SW 1271 (cell line): ENCODE data around the gene ERBB2.

Source experiments
- DNase-seq, 2 experiments: peaks; one replicate each; lab custom pipeline; 2025; lab: John Stamatoyannopoulos, UW

ERBB2 gene

GRCh38 chr17:39726617-39727016 lies 26.8 kb downstream of the ERBB2 start:
- DNase-seq: no peak

GRCh38 chr17:39727556-39727955 lies 27.7 kb downstream of the ERBB2 start:
- DNase-seq: no peak

- DNase-seq: no peak
These were observed 29.5 kb downstream of the ERBB2 start for GRCh38 chr17:39729280-39729851.

DNA sequence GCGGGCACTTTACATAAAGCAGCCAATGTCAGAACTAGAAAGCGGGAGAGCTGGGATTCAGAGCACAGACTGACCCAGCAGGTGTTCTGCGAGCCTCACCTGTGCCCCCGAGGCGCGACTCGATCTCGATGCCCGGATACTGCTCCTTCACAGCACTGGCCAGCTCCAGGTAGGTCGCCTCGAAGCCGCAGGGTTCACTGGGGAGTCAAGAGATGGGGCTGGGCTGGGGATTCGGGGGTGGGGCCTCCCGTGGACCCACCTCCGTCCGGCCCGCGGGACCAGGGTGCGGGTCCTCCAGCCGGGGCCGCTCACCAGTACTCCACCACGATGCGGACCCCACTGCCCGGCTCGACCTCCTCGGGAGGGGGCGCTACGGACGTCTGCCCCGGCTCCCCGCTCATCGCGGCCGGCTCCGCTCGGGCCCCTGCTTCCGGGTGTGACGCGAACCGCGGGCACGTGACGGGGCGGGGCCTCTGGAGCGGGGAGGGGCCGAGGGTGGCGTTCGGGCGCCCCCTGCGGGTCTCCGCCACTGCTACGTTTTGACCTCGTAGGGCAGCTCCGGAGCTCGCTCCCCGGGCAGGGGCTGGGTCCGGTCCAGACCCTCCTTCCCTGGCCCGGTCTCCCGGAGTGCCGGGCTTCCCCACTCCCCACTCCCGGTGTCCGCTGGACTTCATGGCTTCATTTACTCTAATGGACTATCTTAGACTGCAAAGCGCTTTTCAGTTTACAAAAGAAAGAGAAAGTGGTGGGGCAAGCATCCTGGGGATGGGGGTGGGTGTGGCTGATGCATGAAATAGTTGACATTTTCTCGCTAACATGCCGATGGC lies 30.4 kb downstream of the ERBB2 start, which contains the start of gene MIEN1:
MIEN1 (minus strand) TSS at position 438 of the 827 bp plus-strand sequence; CDS start at position 401, 37 bp downstream.
- DNase-seq: peak; percentile 69 to 71

DNA sequence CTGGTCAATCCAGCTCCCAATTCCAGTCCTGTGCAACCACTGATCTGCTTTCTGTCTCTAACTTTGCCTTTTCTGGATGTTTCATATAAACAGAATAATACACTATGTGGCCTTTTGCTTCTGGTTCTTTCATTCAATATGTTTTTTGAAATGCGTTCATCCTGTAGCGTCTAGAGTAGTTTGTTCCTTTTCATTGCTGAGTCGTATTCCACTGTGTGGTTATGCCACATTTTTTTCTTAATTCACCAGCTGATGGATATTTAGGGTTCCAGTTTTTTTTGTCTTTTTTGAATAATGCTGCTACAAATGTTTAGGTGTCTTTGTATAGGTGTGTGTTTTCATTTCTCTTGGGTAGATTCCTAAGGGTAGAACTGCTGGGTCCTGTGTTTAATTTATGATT lies 32.7 kb downstream of the ERBB2 start:
- no peak for DNase-seq

- DNase-seq: no peak
These were observed 36.0 kb downstream of the ERBB2 start for GRCh38 chr17:39735882-39736281.

- peak in 1 of 2 experiments; percentile 35 for DNase-seq
These were observed 36.7 kb downstream of the ERBB2 start for GRCh38 chr17:39736319-39737165.

DNA sequence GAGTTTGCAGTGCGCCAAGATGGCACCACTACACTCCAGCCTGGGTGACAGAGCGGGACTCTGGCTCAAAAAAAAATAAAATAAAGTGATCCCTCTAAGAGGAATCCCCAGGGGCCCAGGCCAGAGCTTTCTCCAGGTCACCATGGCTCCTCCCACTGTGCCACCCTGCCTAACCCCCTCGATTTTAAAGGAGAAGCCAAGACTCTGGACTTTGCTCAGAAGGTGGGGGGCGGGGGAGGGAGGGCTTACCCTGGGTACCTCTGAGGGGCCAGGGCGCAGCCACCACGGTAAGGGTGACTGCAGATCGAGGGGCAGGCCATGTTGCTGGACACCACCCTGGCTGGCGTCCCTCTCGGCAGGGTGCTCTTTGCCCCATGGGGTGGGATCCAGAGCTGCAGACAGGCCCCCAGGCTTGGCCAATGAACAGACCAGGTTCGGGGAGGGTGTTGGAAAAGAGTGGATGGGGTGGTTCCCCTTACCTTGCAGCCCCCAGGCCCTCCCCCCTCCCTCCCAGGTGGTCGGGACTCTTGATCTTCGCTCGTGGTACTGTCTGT lies 37.4 kb downstream of the ERBB2 start:
- DNase-seq: no peak

- DNase-seq: no peak
These were observed 38.1 kb downstream of the ERBB2 start, which contains the start of gene GRB7 for GRCh38 chr17:39737760-39738567. Gene GRB7 (plus strand): TSS chr17:39737938. CDS start chr17:39742302, 4,364 bp downstream.

DNA sequence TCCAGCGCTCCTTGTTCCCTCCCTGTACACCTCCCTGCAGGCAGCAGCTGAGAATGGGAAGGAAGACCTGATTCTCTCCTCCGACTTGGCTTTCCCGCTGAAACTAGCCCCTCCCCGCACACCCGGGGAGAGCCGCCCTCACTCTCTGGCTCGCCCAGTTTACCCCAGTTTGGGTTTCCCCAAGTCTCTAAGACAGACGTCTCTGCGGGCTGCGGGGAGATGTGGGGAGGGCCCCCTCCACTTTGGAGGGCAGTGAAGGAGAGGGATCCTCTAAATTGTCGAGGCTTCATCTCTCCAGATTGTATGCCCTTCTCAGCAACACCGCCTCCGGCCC lies 38.7 kb downstream of the ERBB2 start:
- no peak for DNase-seq

DNA sequence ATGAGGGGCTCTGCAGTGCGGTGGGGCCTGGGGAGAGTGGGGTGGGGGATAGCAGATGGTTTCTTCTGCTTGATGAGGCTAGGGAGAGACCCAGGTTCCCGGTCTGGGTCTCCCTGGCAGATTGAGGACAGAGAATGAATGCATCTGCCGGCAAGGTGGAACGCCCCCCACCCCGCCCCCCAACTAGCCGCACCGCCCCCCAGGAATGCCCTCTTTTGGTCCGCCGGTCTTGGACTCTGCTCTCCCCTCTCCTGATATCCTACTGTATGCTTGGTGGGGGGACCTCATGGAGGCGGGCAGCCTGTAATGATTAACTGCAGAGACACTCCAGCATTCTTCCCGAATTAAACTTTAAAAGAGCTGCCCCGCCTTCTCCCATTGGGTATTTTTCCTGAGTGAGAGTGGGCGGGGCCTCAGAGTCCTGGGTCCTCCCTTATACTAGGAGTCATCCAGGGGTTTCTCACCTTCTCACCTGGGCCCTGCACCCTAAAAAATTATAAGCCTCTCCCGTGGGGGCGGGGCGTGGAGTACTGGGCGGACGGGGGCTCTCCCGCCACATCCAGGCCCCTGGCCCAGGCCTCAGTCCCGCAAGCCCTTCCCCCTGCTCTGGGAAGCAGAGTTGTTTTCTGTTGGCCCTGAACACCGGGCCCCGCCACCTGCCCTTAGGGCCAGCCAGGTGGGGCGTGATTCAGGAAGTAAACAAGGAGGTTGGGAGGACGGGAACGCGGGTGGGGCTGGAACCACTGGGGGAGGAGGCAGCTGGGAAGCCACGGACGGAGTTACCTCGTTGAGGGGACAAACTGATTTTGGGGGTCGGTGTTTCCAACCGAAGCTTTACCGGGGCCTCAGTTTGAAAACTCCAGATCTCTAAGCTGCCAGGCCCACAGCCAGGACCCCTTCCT lies 39.4 kb downstream of the ERBB2 start:
- no peak for DNase-seq

DNA sequence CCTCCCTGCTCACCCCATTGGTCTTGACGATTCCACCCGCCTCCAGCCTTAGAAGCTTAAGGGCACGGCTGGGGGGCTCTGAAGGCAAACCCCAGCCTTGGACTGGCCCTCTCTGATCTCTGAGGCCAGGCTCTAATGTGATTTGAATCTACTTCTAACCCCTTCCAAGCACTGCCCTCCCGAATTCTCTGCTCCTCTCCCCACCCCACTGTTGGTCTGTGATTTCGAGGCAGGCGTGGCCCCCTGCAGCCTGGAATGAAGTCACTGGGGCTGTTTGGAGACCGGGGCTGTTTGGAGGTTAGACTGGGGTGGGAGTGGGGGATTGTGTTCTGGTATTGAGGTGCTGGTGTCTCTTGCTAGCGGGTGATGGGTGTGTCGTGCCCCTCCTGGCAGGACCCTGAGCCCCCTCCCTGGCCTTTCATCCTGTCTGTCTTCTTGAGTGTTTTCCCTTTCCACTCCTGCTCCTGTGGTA lies 40.1 kb downstream of the ERBB2 start:
- DNase-seq: no peak

DNA sequence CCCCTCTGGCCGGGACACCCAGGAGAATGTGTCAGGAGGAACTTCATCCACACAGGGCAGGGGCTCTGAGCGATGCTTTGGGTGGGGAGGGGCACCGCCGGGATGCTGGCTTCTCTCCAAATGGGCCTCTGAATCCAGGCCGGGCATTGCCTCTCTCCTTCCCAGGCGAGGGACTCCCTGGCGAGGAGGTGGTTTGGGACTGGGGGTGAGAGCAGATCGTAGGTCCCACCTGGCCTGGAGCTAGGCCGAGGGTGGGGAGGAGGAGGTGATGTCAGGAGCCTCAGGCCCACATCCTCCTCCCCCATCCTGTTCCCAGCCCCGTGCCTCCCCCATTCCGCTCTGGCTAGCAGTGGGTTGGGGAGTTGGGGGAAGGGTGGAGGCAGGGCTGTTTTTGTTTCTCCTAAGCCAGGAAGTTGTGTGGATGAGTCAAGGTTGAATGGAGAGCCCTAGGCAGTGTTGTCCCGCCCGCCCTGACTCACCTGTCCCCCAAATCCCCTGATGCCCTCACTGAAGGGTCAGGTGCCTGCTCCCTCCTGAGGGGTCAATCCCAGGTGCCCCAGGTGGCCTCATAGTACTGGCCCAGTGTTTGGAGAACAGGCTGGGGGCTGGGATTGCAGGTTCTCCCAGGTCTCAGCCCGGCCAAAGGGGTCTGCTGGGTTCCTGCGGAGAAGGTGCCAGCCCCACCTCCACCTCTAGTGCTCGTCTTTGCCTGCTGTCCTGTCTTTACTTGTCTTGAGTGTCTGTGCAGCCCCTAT lies 40.7 kb downstream of the ERBB2 start:
- DNase-seq: peak in 1 of 2 experiments; percentile 42

DNA sequence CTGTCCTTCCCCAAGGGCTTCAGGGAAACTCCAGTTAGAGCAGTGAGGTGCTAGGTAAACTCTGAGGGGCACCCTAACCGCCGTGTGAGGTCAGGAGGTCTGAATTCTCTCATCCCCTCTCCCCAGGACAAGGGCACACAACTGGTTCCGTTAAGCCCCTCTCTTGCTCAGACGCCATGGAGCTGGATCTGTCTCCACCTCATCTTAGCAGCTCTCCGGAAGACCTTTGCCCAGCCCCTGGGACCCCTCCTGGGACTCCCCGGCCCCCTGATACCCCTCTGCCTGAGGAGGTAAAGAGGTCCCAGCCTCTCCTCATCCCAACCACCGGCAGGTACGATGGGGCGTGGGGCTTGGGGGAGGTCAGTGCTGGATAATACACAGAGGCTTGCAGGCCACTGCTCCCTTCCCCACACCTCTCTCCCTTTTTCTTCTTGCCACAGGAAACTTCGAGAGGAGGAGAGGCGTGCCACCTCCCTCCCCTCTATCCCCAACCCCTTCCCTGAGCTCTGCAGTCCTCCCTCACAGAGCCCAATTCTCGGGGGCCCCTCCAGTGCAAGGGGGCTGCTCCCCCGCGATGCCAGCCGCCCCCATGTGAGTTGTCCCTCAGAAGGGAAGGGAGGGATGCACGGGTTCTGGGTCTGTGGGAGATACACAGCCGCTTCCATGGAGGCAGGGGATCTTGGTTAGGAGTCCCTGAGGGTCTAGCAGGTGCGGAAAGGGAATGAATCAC lies 42.4 kb downstream of the ERBB2 start:
- no peak for DNase-seq

- DNase-seq: no peak
These were observed 43.1 kb downstream of the ERBB2 start for GRCh38 chr17:39742856-39743436.

DNA sequence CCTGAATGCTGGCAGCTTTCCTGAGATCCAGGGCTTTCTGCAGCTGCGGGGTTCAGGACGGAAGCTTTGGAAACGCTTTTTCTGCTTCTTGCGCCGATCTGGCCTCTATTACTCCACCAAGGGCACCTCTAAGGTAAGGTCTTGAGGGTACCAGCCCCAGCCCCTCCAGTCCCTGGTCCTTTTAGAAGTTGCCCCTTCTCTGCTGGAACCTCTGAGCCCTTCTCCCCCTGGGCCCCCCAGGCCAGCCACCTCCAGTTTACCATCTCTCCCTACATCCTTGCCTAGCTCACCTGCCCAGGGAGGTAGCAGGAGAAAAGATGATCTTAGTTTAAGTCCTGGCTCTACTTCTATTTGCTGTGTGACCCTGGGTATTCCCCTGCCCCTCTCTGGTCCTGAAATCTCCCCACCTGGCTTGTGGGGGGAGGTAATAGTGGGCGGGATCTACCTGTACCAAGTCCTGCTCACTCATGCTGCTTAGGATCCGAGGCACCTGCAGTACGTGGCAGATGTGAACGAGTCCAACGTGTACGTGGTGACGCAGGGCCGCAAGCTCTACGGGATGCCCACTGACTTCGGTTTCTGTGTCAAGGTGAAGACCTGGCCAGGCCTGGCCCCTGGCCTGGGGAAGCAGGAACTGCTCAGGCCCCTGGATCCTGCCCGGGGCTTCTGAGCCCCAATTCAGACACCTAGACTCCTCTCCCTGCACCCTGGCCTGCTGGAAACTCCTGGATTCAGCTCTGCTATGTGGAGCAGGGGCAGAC lies 44.4 kb downstream of the ERBB2 start:
- DNase-seq: no peak

- no peak for DNase-seq
These were observed 45.0 kb downstream of the ERBB2 start for GRCh38 chr17:39744836-39745215.
